C4-2B (cell line): ENCODE measurements around the gene KCNK7.

Experiments
- ZFX ChIP-seq: fragments of 450-650 bp; IDR thresholded peaks from 2 replicates; pipeline ENCODE4 v1.6.1; 2017
- TF ChIP-seq, protein P1 (sequence below): fragments of 450-650 bp; conservative IDR thresholded peaks from 2 replicates; pipeline ENCODE4 v1.5.1; 2017; ENCODE audit warnings: mild to moderate bottlenecking

GRCh38 chr11:65625628-65626342, 30.2 kb upstream of the KCNK7 start:
- TF ChIP-seq, protein P1, sequence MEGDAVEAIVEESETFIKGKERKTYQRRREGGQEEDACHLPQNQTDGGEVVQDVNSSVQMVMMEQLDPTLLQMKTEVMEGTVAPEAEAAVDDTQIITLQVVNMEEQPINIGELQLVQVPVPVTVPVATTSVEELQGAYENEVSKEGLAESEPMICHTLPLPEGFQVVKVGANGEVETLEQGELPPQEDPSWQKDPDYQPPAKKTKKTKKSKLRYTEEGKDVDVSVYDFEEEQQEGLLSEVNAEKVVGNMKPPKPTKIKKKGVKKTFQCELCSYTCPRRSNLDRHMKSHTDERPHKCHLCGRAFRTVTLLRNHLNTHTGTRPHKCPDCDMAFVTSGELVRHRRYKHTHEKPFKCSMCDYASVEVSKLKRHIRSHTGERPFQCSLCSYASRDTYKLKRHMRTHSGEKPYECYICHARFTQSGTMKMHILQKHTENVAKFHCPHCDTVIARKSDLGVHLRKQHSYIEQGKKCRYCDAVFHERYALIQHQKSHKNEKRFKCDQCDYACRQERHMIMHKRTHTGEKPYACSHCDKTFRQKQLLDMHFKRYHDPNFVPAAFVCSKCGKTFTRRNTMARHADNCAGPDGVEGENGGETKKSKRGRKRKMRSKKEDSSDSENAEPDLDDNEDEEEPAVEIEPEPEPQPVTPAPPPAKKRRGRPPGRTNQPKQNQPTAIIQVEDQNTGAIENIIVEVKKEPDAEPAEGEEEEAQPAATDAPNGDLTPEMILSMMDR: no peak; the same call in 1 of the 2 replicates
- TF ChIP-seq ZFX: no peak
